GM19023 (cell line): ENCODE results near the gene APLP2.

Experiments used
- ATAC-seq: cut with Tn5 transposase; IDR thresholded peaks from one replicate; pipeline ENCODE4 v1.9.1; 2021; ENCODE audit warnings: mild to moderate bottlenecking, moderate library complexity; ENCODE audit not compliant: unreplicated experiment

APLP2 gene

DNA sequence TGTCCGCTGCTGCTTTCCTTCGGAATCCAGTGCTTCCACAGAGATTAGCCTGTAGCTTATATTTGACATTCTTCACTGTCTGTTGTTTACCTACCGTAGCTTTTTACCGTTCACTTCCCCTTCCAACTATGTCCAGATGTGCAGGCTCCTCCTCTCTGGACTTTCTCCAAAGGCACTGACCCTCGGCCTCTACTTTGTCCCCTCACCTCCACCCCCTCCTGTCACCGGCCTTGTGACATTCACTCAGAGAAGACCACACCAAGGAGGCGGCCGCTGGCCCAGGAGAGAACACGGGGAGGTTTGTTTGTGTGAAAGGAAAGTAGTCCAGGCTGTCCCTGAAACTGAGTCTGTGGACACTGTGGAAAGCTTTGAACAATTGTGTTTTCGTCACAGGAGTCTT, 74.4 kb downstream of the APLP2 start:
- no peak for ATAC-seq

- no peak for ATAC-seq
Observed at GRCh38 chr11:130144861-130145281, 75.2 kb downstream of the APLP2 start.

GRCh38 chr11:130145311-130145812, 75.7 kb downstream of the APLP2 start:
- ATAC-seq: no peak

GRCh38 chr11:130145975-130146776, 76.5 kb downstream of the APLP2 start:
- no peak for ATAC-seq

DNA sequence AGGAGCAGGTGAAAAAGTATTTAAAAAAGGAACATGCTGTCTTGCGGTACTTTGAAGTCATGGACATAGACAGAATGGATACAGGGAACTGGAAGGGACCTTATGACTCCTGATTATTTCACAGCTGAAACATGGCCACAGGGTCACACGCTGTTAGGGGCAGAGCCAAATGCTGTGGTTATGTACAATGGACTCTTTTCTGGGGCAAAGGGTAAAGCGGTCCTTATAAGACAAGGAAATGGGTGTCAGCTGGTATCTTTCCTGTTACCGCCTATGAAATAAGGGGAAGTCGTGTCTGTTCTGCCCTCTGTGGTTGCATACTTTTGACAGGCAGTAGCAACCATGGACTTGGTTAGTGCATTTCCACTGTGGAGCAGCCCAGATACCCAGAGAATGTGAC, 77.1 kb downstream of the APLP2 start:
- ATAC-seq: no peak

- ATAC-seq: no peak
Observed at GRCh38 chr11:130148796-130149326, 79.2 kb downstream of the APLP2 start.

GRCh38 chr11:130150790-130151189, 81.1 kb downstream of the APLP2 start:
- peak; percentile 61 for ATAC-seq

GRCh38 chr11:130151196-130151595, 81.5 kb downstream of the APLP2 start:
- no peak for ATAC-seq

DNA sequence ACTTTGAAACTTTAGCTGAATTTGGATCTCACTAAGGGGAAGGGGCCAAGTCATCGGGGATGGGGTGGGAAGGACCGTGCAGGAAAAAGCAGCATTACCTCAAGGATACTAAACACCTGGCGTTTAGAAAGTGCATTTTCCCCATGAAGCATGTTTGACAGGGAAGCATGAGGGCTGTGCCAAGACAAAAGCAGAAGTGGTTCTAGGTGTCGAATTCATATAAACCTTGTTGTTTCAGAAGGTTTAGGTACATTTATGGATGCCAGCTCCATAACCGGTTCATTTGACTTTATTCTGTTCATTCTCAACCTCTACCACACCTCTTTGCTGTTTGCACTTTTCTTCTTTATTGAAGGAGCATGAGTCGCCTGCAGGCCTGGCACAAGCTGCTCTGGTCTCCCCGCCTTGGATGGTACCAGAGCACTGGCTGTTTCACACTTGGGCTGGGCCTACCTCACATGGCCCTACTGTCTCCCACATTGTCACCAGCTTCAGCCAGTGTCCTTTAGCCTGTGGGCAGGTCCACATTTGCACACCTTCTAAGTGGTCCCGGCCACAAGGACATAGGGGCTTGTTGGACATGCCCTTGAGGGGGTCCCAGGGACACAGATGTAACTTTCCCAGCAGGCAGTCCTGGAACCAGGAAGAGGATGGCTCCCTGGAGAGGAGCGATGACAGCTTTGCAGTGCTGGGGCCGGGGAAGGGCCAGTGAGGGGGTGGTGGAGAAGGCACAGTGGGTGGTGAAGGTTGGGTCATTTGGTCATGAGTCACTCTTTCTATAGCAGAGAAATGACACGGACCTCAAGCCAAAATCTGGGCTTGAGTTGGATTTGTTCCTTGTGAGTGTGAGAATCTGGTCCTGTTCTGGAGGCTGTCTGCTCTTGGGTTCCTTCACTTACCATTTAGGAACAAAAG, 86.7 kb downstream of the APLP2 start:
- no peak for ATAC-seq

DNA sequence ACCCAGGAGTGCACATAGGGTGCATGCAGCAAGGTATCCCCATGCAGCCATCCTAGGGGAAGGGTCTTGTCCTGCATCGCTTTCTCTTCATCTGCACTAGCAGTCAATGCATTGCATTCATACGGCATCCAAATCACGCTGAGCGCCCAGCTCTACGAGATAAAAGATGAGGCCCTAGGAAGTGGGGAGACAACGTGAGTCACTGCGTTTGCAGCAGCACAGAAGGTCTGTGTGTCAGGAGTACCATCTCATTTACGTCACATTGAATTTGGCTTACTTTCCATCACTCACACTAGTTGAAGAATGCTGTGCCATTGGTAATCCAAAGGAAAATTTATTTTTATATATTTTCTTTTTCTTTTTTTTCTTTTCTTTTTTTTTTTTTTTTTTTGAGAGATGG, 87.4 kb downstream of the APLP2 start:
- no peak for ATAC-seq

DNA sequence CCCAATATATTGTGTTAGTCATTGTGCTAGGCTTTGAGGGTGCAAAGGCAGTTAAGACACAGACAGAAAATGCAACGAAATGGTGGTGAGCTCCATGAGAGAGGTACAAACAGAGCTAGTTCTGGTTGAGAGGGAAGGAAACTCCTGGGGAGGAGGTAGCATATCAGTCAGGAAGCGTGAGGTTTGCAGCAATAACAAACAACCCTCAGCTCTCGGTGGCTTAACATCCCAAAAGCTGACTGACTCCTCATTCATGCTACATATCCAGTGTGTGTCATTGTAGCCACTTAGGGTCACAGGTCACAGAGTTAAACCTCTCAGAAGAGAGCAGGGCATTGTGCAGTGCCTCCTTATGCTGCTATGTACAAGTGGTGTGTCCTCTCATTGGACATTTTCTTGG, 88.1 kb downstream of the APLP2 start:
- no peak for ATAC-seq

GRCh38 chr11:130159139-130159538, 89.4 kb downstream of the APLP2 start:
- ATAC-seq: no peak

GRCh38 chr11:130159657-130160497, 90.2 kb downstream of the APLP2 start, which contains the start of gene ST14:
TSS of gene ST14 (plus strand) at chr11:130159782. CDS start at chr11:130159980, 198 bp downstream.
- no peak for ATAC-seq

- ATAC-seq: no peak
Observed at GRCh38 chr11:130160498-130161155, 90.9 kb downstream of the APLP2 start.

GRCh38 chr11:130161441-130162145, 91.9 kb downstream of the APLP2 start:
- no peak for ATAC-seq

DNA sequence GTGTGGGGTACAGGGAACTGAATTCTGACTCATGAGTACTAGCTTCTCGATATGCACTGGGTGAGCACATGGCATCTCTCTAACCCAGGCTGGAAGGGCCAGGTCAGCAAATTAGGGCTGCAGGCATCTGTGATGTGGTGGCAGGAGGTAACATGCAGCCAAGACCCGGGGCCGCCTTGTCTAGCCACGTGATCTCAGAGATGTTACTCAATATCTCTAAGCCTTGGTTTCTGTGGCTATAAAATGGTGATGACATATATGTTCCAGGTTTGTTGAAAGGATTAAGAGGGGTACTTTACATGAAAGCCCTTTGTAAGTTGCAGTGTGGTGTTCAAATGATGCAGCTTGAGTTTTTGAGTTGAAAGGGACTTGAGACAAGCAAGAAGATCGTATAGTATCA, 93.0 kb downstream of the APLP2 start:
- no peak for ATAC-seq

GRCh38 chr11:130163346-130164220, 93.9 kb downstream of the APLP2 start:
- ATAC-seq: no peak

- ATAC-seq: no peak
Observed at GRCh38 chr11:130164221-130164570, 94.5 kb downstream of the APLP2 start.
